Hematopoietic multipotent progenitor cell treated with erythropoietin and hydrocortisone succinate and interleukin-3 and kit ligand, for 15 days (in vitro differentiated cells): ENCODE measurements around the gene NTHL1.
"Not testable (repeated sequence)": the region's sequence is repeated elsewhere in the genome, so short reads cannot be mapped to it uniquely, and the experiment has no call there.

Experiments used
- DNase-seq: peaks from one replicate; pipeline ENCODE4 v3.0.0-alpha.2; 2015; ENCODE audit warnings: low spot score

Gene NTHL1

GRCh38 chr16:2040787-2041522, 6.7 kb downstream of the NTHL1 start:
- DNase-seq: no peak

DNA sequence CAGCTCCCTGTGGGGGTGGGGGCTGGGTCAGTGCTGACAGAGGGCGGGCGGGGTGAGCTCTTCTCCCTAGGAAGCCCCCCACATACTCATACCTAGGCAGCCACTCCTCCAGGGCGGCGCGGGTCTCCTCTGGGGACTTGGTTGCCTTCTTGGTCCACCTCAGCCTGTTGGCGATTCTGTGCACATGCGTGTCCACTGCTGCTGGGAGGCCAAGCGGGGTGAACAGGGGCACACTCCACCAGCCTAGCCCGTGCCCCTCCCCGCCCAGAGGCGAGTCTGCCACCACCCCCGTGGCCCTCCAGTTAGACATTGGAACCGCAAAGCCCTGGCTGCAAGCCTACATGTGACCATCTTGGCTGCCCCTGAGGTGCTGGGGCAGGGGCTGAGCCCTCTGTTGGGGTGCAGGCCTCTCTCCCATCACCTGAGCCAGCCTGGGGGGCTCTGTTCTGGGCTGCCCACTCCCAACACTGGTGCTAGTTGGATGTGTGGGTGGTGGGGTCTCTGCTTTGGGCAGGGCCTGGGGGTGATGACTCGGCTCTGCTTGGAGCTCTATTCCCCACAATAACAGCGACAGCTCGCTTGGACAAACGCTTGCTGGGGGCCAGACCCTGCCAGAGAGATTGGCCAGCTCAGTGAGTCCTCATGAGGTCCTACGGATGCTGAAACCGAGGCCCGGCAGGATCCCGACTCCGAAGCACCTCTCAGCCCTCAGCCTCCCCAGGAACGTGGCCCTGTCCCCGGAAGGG, 7.4 kb downstream of the NTHL1 start:
- DNase-seq: no peak

DNA sequence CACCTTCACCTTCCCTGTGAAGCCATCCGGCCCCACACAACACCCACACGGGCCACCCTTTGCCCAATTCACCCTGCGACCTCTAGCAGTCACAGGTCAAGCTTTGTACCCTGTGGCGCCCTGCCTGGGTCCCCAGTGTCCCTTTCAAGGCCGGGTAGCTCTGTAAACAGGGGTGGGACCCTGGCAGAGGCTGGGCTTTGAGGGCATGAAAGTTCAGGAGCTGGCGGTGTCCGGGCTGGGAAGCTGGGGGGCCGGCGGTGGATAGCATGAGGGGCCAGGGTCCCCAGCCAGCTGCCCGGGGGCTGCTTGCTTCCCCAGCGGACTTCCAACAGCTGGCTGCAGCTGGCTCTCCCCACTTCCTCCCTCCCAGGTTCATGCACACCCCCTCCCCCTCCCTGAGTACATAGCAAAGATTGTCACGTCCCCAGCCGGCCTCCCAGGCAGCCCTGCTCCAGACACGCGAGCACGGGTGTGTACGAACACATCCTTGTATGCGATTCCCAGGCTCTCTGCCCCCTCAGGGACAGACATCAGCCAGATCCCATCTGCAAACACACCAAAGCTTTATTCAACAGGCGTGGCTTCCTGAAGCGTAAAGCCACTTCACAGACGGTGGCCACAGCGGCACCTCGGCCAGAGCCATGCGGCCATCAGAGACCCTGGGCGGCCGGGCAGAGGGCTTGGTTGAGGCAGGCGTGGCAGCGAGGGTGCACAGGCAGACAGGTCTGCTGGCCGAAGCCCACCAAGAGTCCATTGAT, 8.2 kb downstream of the NTHL1 start:
- no peak for DNase-seq

DNA sequence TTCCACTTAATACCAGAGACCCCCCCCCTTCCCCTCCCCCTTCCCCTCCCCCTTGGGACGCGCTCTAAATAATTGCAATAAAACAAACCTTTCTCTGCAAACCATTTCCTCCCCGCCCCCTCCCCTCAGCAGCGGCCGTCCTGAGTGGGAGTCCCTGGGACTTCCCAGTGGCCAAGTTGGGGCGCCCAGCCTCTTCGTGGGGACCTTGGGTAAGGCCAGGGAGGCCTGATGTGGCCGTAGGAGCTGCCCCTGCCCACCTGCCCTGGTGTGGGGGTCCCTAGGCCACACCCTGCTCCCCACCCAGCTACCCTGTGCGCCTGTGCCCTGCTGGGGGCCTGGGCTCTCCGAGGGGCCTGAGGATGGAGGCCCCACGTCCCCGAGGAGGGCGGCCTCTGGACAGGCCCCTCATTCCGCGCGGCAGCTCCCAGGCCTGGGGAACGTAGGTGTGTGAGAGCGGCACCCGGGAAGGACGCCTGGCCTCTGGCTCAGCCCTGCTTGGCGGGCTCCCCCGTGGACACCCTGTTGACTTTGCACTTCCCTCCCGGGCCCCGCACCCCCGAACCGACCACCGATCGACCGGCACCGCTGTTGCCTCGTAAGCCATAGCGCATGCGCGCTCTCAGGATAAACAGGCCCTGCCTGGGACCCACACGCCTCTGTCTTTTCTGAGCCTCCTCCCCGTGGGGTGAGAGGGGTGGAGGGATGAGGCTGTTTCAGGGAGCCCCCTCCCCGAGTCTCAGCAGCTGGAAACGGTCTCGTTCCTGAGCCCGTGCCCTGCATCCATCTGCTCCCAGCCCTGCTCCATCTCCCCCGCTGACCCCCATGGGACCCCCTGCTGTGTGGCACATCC, 9.0 kb downstream of the NTHL1 start:
- no peak for DNase-seq

GRCh38 chr16:2037647-2038381, 9.8 kb downstream of the NTHL1 start:
- no peak for DNase-seq

DNA sequence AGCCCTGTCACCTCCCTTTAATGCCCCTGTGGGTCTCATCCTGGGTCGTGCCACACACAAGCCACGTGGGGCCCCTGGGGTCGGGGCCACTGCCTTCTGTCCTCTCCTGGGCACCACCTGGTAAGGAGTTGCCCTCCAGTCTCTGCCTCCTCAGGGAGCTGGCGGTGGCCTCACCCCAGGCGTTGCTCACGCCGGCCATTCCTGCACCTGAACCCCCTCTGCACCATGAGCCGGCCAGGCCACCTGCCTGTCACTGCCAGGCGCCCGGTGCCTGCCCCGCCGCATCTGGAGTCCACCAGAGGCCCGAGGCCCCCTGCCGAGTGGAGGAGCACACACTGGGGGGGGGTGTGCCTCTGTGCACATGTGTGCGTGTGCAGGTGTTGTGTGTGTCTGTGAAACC, 10.5 kb downstream of the NTHL1 start:
- DNase-seq: no peak

DNA sequence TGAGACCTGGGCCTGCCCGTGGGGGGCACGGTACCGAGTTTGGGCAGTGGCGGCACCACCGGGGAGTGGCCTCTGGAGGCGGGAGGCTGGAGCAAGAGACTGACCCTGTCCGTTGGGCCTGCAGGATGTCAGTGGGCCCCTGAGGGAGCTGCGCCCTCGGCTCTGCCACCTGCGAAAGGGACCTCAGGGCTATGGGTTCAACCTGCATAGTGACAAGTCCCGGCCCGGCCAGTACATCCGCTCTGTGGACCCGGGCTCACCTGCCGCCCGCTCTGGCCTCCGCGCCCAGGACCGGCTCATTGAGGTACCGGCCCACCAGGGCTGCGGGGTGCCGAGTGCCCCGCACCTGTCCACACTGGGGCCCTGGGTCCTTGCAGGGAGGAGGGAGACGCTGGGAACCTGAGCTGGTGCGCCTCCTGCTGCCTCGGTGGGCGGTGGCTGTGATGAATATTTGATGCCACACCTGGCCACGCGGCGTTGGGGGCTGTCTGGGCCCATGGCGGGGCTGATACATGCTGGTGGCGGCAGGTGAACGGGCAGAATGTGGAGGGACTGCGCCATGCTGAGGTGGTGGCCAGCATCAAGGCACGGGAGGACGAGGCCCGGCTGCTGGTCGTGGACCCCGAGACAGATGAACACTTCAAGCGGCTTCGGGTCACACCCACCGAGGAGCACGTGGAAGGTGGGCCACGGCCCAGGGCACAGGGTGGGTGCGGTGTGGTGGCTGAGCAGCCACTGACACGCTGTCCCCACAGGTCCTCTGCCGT, 11.3 kb downstream of the NTHL1 start:
- DNase-seq: no peak

DNA sequence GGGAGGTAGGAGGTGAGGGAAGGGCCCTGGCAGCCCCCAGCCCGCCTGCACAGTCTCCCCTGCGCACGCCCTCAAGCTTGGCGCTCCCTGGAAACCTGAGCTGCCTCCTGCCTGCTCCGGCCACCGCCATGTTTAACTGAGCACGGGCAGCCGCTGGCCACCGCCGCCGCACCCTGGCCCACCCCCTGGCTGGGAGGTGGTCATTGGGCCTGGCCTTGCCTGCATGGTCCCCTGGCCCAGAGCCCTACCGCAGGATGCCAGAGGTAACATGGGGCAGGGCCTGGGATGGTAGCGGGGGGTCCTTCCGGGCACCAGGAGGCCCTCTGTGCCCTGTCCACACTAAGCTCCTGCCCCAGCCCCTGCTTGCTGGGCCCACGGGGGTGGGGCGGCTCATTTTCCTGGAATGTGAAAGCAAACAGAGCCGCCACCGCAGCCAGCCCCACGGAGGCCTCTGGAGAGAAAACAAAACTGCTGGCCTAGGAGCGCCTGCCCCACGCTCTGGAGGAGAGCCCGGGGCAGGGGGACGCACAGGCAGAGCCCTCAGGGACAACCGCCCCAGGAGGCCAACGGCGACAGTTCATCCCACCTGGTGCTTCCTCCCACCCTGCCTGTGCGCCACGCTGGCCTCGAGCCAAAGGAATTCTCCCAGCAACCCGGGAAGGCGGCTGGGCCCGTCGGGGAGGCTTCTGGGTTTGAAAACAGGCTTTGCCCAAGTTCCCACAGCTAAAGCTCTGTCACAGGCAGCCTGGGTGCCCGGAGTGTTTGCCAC, 12.0 kb downstream of the NTHL1 start:
- DNase-seq: no peak

DNA sequence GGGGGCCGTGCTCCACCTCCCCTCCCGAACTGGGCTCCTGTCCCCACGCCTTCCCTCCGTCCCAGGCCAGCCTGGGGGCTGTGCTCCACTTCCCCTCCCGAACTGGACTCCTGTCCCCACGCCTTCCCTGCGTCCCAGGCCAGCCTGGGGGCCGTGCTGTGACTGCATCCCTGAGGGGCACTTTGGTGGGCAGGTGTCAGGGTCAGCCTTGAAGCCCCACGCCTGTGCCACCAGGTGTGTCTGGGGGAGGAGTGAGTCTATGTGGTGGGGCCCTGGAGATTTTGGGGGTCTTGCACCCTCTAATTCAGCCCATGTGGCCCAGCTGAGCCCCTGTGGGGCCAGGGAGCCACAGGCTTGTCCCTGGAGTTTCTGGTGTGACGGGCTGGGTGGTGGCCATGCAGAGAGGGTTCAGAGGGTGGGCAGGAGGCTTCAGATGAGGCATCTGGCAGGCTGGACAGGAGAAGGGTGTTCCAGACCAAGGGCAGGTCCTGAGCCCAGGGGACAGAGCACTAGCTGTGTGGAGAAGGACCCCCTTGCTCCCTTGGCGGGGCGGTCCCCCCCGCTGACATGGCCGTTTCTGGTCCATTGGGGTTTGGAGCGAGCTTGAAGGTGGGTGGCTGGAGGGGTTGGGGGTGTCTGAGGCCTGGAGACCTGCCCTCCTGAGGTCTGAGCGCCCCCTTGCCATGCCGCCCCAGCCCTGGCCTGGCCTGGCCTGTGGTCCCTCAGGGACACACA, 12.8 kb downstream of the NTHL1 start:
- no peak for DNase-seq

GRCh38 chr16:2033909-2034695, 13.5 kb downstream of the NTHL1 start:
- not testable (repeated sequence) for DNase-seq

DNA sequence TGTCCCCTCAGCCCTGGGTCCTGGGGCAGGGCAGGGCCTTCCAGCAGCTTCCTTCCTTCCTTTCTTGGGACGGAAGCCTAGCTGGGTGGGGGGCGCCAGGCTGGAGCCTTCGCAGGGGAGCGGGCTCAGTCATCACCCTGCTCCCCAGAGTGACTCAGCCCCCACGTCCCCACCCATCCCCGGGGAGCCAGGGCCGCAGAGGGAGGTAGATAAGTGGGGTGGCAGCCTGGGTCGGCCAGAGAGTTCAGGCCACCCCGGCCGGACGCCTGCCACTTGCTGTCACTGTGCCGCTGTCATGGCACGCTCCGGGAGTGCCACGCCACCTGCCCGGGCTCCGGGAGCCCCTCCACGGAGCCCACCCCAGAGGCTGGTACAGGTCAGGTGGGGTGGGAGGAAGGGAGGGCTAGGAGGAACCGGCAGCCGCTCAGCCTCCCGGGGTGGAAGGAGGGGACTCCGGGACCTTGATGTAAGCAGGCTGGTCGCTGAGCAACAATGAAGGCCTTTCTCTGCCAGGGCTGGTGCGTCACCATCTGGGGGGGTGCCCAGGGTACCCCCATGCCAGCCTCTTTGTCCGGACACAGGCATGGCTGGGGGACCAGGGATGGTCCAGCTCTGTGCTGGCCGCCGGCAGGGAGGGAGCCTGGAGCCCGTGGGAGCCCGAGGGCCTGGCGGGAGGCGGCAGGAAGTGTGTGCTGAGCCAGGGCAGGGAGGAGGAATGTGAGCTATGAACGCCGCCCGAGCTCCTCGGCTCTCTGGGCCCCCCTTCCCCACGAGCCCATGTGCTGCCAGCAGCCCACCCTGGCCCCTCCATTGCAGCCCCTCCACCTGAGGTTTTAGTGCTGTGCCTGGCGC, 14.4 kb downstream of the NTHL1 start:
- DNase-seq: no peak

GRCh38 chr16:2032285-2033056, 15.2 kb downstream of the NTHL1 start:
- no peak for DNase-seq

DNA sequence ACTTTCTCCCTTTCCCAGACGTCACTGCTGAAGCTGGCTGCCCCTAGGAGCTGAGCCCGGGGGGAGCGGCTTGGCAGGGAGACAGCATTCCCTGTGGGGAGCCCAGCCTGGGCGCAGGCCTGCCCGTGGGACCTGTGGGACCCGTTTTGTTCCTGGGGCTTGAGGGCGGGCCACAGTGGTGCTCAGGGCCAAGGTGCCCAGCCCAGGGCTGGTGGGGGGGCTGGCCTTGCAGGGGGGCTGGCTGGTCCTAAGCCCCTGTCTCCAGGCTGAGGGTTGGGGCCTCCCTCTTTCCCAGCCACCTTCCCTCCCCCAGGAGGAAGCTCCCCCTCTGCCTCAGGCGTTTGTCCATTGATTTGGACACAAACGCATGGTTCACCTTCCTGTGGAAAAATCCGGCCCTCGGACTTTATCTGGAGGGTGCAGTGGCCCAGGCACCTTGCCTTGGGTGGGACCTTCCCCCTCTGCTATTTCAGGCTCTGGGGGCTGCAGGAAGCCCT, 16.5 kb downstream of the NTHL1 start:
- no peak for DNase-seq

GRCh38 chr16:2030036-2030435, 17.6 kb downstream of the NTHL1 start:
- DNase-seq: no peak

DNA sequence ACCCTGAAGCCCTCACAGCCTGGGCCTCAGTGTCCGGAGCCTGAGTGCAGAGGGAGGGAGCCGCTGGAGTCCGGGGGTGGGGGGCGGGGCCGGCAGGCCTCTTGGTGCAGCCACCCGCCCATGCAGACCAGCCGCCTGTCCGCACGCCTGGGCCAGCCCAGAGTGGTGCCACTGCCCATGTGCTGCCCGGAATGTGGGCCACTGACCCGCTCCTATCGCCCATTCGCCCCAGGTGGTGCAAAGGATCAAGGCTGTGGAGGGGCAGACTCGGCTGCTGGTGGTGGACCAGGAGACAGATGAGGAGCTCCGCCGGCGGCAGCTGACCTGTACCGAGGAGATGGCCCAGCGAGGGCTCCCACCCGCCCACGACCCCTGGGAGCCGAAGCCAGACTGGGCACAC, 18.3 kb downstream of the NTHL1 start:
- no peak for DNase-seq

- DNase-seq: no peak
Observed at GRCh38 chr16:2028620-2029220, 18.9 kb downstream of the NTHL1 start.
